ENCODE data around the gene AKAP8L. TPM values are rescaled to one million over a fixed set of nuclear protein-coding genes. Genes with fewer than 3 reads are reported as not detected.

The AKAP8L gene
- total and polyA plus RNA-seq, 2 of the 8 experiments (the other 6 are each of a cell fraction or from before 2014, with no cell fraction given): 75.1 to 138 TPM

DNA sequence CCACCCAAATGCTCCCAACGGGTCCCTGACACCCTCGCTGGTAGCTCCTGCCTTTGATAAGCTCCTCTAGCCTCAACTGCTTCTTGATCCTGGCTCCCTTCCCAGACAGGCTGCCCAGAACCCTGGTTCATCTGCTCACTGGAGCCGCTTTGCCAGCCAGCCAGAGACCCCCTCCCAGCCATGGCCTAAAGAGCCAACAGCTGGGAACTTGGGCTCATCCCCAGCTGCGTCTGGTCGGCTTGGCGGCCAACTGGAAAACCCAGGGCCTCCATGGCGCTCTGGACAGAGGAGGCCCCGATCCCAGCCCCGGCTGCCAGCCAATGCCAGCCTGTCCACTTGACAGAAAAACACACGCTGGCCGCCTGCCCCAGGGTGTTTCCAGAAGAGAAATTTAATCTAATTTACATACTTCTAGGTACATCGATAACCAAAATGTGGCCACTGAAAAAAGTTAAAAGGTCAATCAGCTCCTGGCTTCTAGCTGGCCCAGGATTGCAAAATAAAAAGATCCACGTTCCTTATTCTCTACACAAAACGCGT lies 3.0 kb upstream of the AKAP8L start:
- Histone ChIP-seq H3K27me3 (replicated peaks in 1 of 4; ENCODE audit: control insufficient read depth in 3 of 4, extremely low read depth in 1 of 4, insufficient read depth in 3 of 4, low read length in 3 of 4) (no peaks in the 10 kb centered on the region), H3K79me1 (ENCODE audit: low read depth, low read length) (peaks cover 2% of the 10 kb centered on the region; the same call in 1 of the 2 replicates), H4K20me1 (replicated peaks in 1 of 2; ENCODE audit: control insufficient read depth in 1 of 2, insufficient read depth in 2 of 2, low read length in 2 of 2) (peaks cover 2 to 10% of the 10 kb centered on the region in 2 experiments), H3K18ac (ENCODE audit: extremely low read depth, low read length) (no peak overlapping the region), H2BK12ac (ENCODE audit: low read depth, low read length) (no peak overlapping the region), H3K23me2 (ENCODE audit: low read depth, low read length) (peaks cover 4% of the 10 kb centered on the region; the same call in 1 of the 2 replicates), H3K36me3 (ENCODE audit: control insufficient read depth in 2 of 4, insufficient read depth in 4 of 4, low read length in 3 of 4) (peaks cover 2 to 38% (median 22%) of the 10 kb centered on the region in 4 experiments; a peak in 6 of 8 replicates), H3K9me3 (ENCODE audit: insufficient read depth in 2 of 2, low read depth in 1 of 2, low read length in 1 of 2) (peaks cover 3 to 4% of the 10 kb centered on the region in 2 experiments; a peak in 1 of 4 replicates), H3K4me2 (ENCODE audit: insufficient read depth in 1 of 2, low read depth in 2 of 2, low read length in 2 of 2) (no peak overlapping the region), H2AK5ac (ENCODE audit: low read depth, low read length) (no peak overlapping the region), H3K27ac (ENCODE audit: low read depth, low read length) (no peak overlapping the region), H3K14ac (ENCODE audit: insufficient read length) (no peak overlapping the region), H2BK5ac (ENCODE audit: low read depth, low read length) (no peak overlapping the region), H4K91ac (replicated peaks; ENCODE audit: insufficient read length, low read length) (no peak overlapping the region), H3K9ac (replicated peaks in 1 of 4; ENCODE audit: extremely low read depth in 1 of 4, low read depth in 3 of 4, low read length in 3 of 4) (no peak overlapping the region; a peak in 1 of 7 replicates), H2AFZ (ENCODE audit: low read length) (no peak overlapping the region), H4K8ac (ENCODE audit: extremely low read depth, insufficient read depth, low read length) (no peak overlapping the region), H3K56ac (replicated peaks; ENCODE audit: insufficient read length, low read depth, low read length) (no peak overlapping the region), H2BK15ac (ENCODE audit: low read length) (no peak overlapping the region), H3K4ac (replicated peaks; ENCODE audit: insufficient read length, low read depth, low read length) (no peak overlapping the region), H3K4me1 (replicated peaks in 1 of 4; ENCODE audit: control insufficient read depth in 3 of 4, insufficient read depth in 4 of 4, low read length in 3 of 4) (peaks cover 0 to 4% (median 3%) of the 10 kb centered on the region in 4 experiments; a peak in 5 of 7 replicates), H2BK120ac (replicated peaks; ENCODE audit: low read depth, low read length) (no peak overlapping the region), H4K5ac (ENCODE audit: insufficient read length, low read depth, low read length) (no peak overlapping the region), H2BK20ac (ENCODE audit: low read length) (no peak overlapping the region), H3K79me2 (ENCODE audit: control insufficient read depth in 1 of 2, insufficient read depth in 2 of 2, low read length in 2 of 2) (peaks cover 15 to 20% of the 10 kb centered on the region in 2 experiments), H3K23ac (ENCODE audit: insufficient read length) (no peak overlapping the region), H3K4me3 (ENCODE audit: extremely low read depth in 1 of 4, insufficient read depth in 2 of 4, low read depth in 3 of 4, low read length in 4 of 4) (no peak overlapping the region)
- no peak for DNase-seq (ENCODE audit: low read depth in 1 of 2, low spot score in 2 of 2)
- no peak for FAIRE-seq
- CTCF ChIA-PET (ENCODE audit: partially characterized antibody): interaction anchor here (0.9 to 5.1 kb wide), 7 partner anchors 8 to 134 kb away, joined by 3 to 48 read pairs (median 18); no protein-coding TSS in a partner anchor
- WGBS, 2 experiments (ENCODE audit: extremely low coverage in 1 of 2, insufficient coverage in 1 of 2, insufficient read length in 1 of 2, insufficient replicate concordance in 2 of 2, low coverage in 1 of 2, low lambda C conversion rate in 2 of 2, missing lambda C conversion rate in 1 of 2): 93% methylated on average over 15 of the region's 15 CpGs; no CpG with 5 or more reads in 1 of the 2 experiments
- POLR2A ChIA-PET (ENCODE audit: partially characterized antibody): interaction anchor here (1.0 to 6.1 kb wide), 5 partner anchors 8 to 44 kb away, joined by 3 to 71 read pairs (median 4); partner anchors contain the start of gene AKAP8
- TF ChIP-seq SUZ12 (IDR thresholded peaks at IDR 0.05; ENCODE audit: low read length) (no peak), CTBP2 (IDR thresholded peaks at IDR 0.05; ENCODE audit: borderline replicate concordance, insufficient read depth, insufficient read length, low read length) (no peak), KDM5A (IDR thresholded peaks at IDR 0.05; ENCODE audit: low read length) (no peak), SRF (IDR thresholded peaks at IDR 0.05; ENCODE audit: low read depth, low read length) (no peak), SIRT6 (IDR thresholded peaks at IDR 0.05; ENCODE audit: low read length) (no peak), CREB1 (IDR thresholded peaks at IDR 0.05) (no peak), SP4 (IDR thresholded peaks at IDR 0.05; ENCODE audit: low read length) (no peak)

All from H1 (cell line).